Measurements from ENCODE around the gene CDC42EP3. TPM values are rescaled to one million over a fixed set of nuclear protein-coding genes. Genes with fewer than 3 reads are reported as not detected.

The CDC42EP3 gene
- total RNA-seq, 1 donor from 2014 or later: 32.9 TPM

DNA sequence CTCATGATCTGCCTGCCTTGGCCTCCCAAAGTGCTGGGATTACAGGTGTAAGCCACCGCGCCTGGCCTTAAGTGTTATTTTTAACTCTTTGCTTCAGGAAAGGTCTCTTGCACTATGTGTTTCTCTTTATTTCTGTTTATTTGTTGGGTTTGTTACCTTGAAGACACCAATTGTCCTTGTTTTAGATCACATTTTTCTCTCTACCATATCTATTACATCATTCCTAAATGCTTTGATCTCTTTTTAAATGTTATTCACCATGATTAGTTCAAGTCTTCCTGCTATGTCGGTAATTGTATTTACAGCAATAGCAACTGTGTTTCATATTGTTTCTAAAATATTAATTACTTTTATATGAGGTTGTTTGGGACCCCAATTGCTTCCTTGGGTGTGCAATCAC is 77.7 kb downstream of the CDC42EP3 start:
- no peak overlapping the region for H3K27ac Mint-ChIP-seq (ENCODE audit: unreplicated experiment)
- no peaks in the 10 kb centered on the region for H3K36me3 Mint-ChIP-seq (ENCODE audit: unreplicated experiment)
- H3K27me3 Mint-ChIP-seq (ENCODE audit: unreplicated experiment): peaks cover 4% of the 10 kb centered on the region
- no peaks in the 10 kb centered on the region for H3K9me3 Mint-ChIP-seq (ENCODE audit: unreplicated experiment)
- no peak for DNase-seq
- no peaks in the 10 kb centered on the region for H3K4me1 Mint-ChIP-seq (ENCODE audit: low read depth, unreplicated experiment)
- TF ChIP-seq, protein P1, sequence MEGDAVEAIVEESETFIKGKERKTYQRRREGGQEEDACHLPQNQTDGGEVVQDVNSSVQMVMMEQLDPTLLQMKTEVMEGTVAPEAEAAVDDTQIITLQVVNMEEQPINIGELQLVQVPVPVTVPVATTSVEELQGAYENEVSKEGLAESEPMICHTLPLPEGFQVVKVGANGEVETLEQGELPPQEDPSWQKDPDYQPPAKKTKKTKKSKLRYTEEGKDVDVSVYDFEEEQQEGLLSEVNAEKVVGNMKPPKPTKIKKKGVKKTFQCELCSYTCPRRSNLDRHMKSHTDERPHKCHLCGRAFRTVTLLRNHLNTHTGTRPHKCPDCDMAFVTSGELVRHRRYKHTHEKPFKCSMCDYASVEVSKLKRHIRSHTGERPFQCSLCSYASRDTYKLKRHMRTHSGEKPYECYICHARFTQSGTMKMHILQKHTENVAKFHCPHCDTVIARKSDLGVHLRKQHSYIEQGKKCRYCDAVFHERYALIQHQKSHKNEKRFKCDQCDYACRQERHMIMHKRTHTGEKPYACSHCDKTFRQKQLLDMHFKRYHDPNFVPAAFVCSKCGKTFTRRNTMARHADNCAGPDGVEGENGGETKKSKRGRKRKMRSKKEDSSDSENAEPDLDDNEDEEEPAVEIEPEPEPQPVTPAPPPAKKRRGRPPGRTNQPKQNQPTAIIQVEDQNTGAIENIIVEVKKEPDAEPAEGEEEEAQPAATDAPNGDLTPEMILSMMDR (IDR thresholded peaks at IDR 0.05; ENCODE audit: partially characterized antibody, unreplicated experiment): no peak
- no peak overlapping the region for H3K4me3 Mint-ChIP-seq (ENCODE audit: unreplicated experiment)

DNA sequence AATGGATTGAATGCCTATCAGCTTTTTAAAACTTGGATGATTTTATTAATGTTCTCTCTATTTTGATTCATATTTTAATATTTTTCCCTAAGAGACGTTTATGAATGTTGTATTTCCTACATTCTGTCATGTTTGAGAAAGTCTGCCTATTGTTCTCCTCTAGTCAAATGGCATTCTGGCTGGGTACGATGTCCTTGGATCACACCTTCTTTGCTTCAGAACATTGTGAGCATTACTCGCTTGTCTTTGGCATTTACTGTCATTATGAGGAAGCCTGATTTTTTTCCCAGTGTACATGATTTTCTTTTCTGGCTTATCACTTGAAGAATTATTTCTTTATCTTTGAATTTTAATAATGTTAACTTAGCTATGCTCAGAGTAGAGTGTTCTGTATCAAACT is 78.4 kb downstream of the CDC42EP3 start:
- no peaks in the 10 kb centered on the region for H3K4me1 Mint-ChIP-seq (ENCODE audit: low read depth, unreplicated experiment)
- no peaks in the 10 kb centered on the region for H3K36me3 Mint-ChIP-seq (ENCODE audit: unreplicated experiment)

More for the DNA sequence above, 78.4 kb downstream of the CDC42EP3 start:
- H3K4me3 Mint-ChIP-seq (ENCODE audit: unreplicated experiment): no peak overlapping the region
- no peak for DNase-seq
- TF ChIP-seq, protein P1 (IDR thresholded peaks at IDR 0.05; ENCODE audit: partially characterized antibody, unreplicated experiment): no peak
- no peak overlapping the region for H3K27ac Mint-ChIP-seq (ENCODE audit: unreplicated experiment)
- H3K27me3 Mint-ChIP-seq (ENCODE audit: unreplicated experiment): peaks cover 4% of the 10 kb centered on the region
- H3K9me3 Mint-ChIP-seq (ENCODE audit: unreplicated experiment): no peaks in the 10 kb centered on the region

Data from glutamatergic neuron (in vitro differentiated cells).